K562 (cell line): Measurements from ENCODE around the gene MFSD12. TPM values are rescaled to one million over a fixed set of nuclear protein-coding genes. Genes with fewer than 3 reads are reported as not detected.

ENCODE experiments used
- ATAC-seq: fragments of 200-7000 bp; cut with Tn5 transposase; 3 replicates; pipeline ENCODE4 v1.9.1; 2020; ENCODE audit warnings: moderate library complexity
- BruUV-seq: library from RNA; stranded (reverse); fragments of 400-500 nt; replicated peaks from 2 replicates; lab custom pipeline; 2021; lab: Mats Ljungman, UMichigan
- CTCF ChIA-PET: fragments of 300-600 bp; formaldehyde crosslinking; extraction: SDS; loops from one replicate; lab custom pipeline; 2021; ENCODE audit warnings: low intra/inter-chr PET ratio; lab: Yijun Ruan, JAX
- POLR2A ChIA-PET: fragments of 300-600, 350-650 bp; sonication (Branson Sonifier 250); formaldehyde crosslinking; extraction: SDS; loops from one replicate; lab custom pipeline; 2021; ENCODE audit warnings: antibody characterized with exemption, inconsistent platforms; lab: Yijun Ruan, JAX
- DNase-seq, 4 experiments: peaks; one replicate each; pipeline versions ENCODE4 v3.0.0 to v3.0.0-alpha.2; 2011 to 2018; ENCODE audit warnings: low spot score in 3 of 4, mixed read lengths in 3 of 4; ENCODE audit errors: extremely low read depth in 1 of 4
- FAIRE-seq: peaks from 2 replicates; lab custom pipeline; 2011; peaks lifted over from hg19 to GRCh38; lab: Jason Lieb, UNC
- H2AFZ ChIP-seq: 2 replicates; pipeline ENCODE4 v1.6.0; 2011; ENCODE audit warnings: low read depth, low read length, control low read depth, inconsistent platforms
- H3K27ac ChIP-seq: fragments of 200-600 bp; 3 replicates; pipeline ENCODE4 v1.8.0; 2011; ENCODE audit warnings: low read depth, mild to moderate bottlenecking, control low read depth, inconsistent platforms, low read length, moderate library complexity, mixed read lengths; ENCODE audit errors: extremely low read depth
- H3K27me3 ChIP-seq, 2 experiments: fragments of 300-600 bp in 1 of 2; 2 replicates in 1 of 2; 3 replicates in 1 of 2; pipeline versions ENCODE4 v1.6.0 to v1.8.0; 2011; ENCODE audit warnings: inconsistent platforms in 2 of 2, low read length in 2 of 2, mild to moderate bottlenecking in 1 of 2, mixed read lengths in 1 of 2, moderate library complexity in 1 of 2; ENCODE audit not compliant: control insufficient read depth in 2 of 2, insufficient read depth in 2 of 2
- H3K36me3 ChIP-seq: fragments of 300-600 bp; 3 replicates; pipeline ENCODE4 v1.8.0; 2011; ENCODE audit warnings: mild to moderate bottlenecking, low read length, inconsistent platforms; ENCODE audit not compliant: control insufficient read depth, insufficient read depth
- H3K4me1 ChIP-seq, 2 experiments: fragments of 200-600 bp in 1 of 2; replicated peaks in 1 of 2; 2 replicates in 1 of 2; 3 replicates in 1 of 2; pipeline versions ENCODE4 v1.5.1 to v1.8.0; 2011; ENCODE audit warnings: inconsistent platforms in 2 of 2, low read length in 2 of 2, mild to moderate bottlenecking in 1 of 2, mixed read lengths in 1 of 2, moderate library complexity in 1 of 2; ENCODE audit not compliant: control insufficient read depth in 2 of 2, insufficient read depth in 2 of 2
- H3K4me2 ChIP-seq: 2 replicates; pipeline ENCODE4 v1.6.1; 2011; ENCODE audit warnings: low read length, control low read depth, inconsistent platforms, mixed read lengths; ENCODE audit not compliant: insufficient read depth
- H3K4me3 ChIP-seq: fragments of 200-600 bp; sonication (generic), shearing (Covaris generic); 2 replicates; pipeline ENCODE4 v1.5.1; 2016; ENCODE audit warnings: control low read depth, inconsistent platforms
- H3K79me2 ChIP-seq: fragments of 200-600 bp; 3 replicates; pipeline ENCODE4 v1.8.0; 2011; ENCODE audit warnings: low read length, inconsistent platforms; ENCODE audit not compliant: control insufficient read depth, insufficient read depth
- H3K9ac ChIP-seq, 2 experiments: 2 replicates each; pipeline versions ENCODE4 v1.6.0 to v1.6.1; 2011; ENCODE audit warnings: low read depth in 2 of 2, low read length in 2 of 2, control low read depth in 1 of 2, inconsistent platforms in 1 of 2, mild to moderate bottlenecking in 1 of 2, mixed read lengths in 1 of 2; ENCODE audit not compliant: insufficient read depth in 1 of 2
- H3K9me1 ChIP-seq: one replicate; pipeline ENCODE4 v1.6.0; 2011; ENCODE audit warnings: inconsistent platforms, mild to moderate bottlenecking, low read length, moderate library complexity; ENCODE audit not compliant: control insufficient read depth, insufficient read depth
- H3K9me3 ChIP-seq: replicated peaks from 2 replicates; pipeline ENCODE4 v1.5.1; 2011; ENCODE audit warnings: low read depth, low read length, inconsistent platforms; ENCODE audit not compliant: control insufficient read depth, insufficient read depth
- H4K20me1 ChIP-seq: replicated peaks from 2 replicates; pipeline ENCODE4 v1.6.1; 2011; ENCODE audit warnings: low read length, inconsistent platforms, mixed read lengths; ENCODE audit not compliant: control insufficient read depth, insufficient read depth
- EGR1 ChIP-seq: fragments of 450-650 bp; conservative IDR thresholded peaks from 2 replicates; pipeline ENCODE4 v1.6.1; 2017; ENCODE audit warnings: mild to moderate bottlenecking
- GABPA ChIP-seq: fragments of 200-800 bp; sonication (Bioruptor generic); conservative IDR thresholded peaks from 2 replicates; pipeline ENCODE4 v1.6.1; 2016; ENCODE audit warnings: low read depth, missing genetic modification characterization, missing compliant biosample characterization
- NFIC ChIP-seq: fragments of 450-650 bp; IDR thresholded peaks from 2 replicates; pipeline ENCODE4 v1.6.1; 2017; ENCODE audit warnings: mild to moderate bottlenecking, inconsistent platforms
- NFYB ChIP-seq: IDR thresholded peaks from 2 replicates; pipeline ENCODE4 v1.6.1; 2011; ENCODE audit warnings: mild to moderate bottlenecking, moderate library complexity; ENCODE audit not compliant: insufficient read length; ENCODE audit errors: extremely low read depth
- NONO ChIP-seq, 2 experiments: fragments of 200-400 bp in 1 of 2; fragments of 450-650 bp in 1 of 2; formaldehyde crosslinking in 1 of 2; IDR thresholded peaks; 2 replicates each; pipeline ENCODE4 v1.6.1; 2017; ENCODE audit warnings: low read depth in 2 of 2, mild to moderate bottlenecking in 2 of 2, moderate library complexity in 2 of 2, low read length in 1 of 2
- POLR2G ChIP-seq: fragments of 200-400 bp; formaldehyde crosslinking; IDR thresholded peaks from 2 replicates; pipeline ENCODE4 v1.6.1; 2017; ENCODE audit warnings: low read depth, mild to moderate bottlenecking, antibody characterized with exemption, low read length, moderate library complexity
- PRMT5 ChIP-seq: sonication (generic); formaldehyde crosslinking; IDR thresholded peaks from 2 replicates; pipeline ENCODE4 v1.5.0; 2020; ENCODE audit warnings: missing genetic modification reagents
- PRPF4 ChIP-seq: fragments of 200-400 bp; formaldehyde crosslinking; IDR thresholded peaks from one replicate; pipeline ENCODE4 v1.6.1; 2017; ENCODE audit warnings: low read length, low read depth, mild to moderate bottlenecking; ENCODE audit not compliant: insufficient read depth, poor library complexity, severe bottlenecking
- RBM22 ChIP-seq: fragments of 200-400 bp; formaldehyde crosslinking; IDR thresholded peaks from 2 replicates; pipeline ENCODE4 v1.6.1; 2018; ENCODE audit warnings: low read length, low read depth; ENCODE audit not compliant: poor library complexity, severe bottlenecking
- TCF15 ChIP-seq: fragments of 250-450 bp; sonication (Bioruptor Pico); IDR thresholded peaks from 2 replicates; pipeline ENCODE4 v1.8.0; 2022; ENCODE audit warnings: moderate library complexity, mild to moderate bottlenecking, inconsistent platforms
- ZBTB11 ChIP-seq, 3 experiments: fragments of 200-800 bp in 1 of 3; fragments of 250-450 bp in 1 of 3; fragments of 450-650 bp in 1 of 3; sonication (Bioruptor Pico) in 1 of 3; sonication (Bioruptor generic) in 1 of 3; formaldehyde crosslinking in 1 of 3; IDR thresholded peaks; 2 replicates each; pipeline versions ENCODE4 v1.6.1 to v1.8.0; 2016 to 2022; ENCODE audit warnings: mild to moderate bottlenecking in 2 of 3, missing genetic modification characterization in 2 of 3, missing compliant biosample characterization in 1 of 3, moderate library complexity in 1 of 3
- ZBTB33 ChIP-seq: sonication (generic); formaldehyde crosslinking; IDR thresholded peaks from 2 replicates; pipeline ENCODE4 v1.8.1; 2023; ENCODE audit warnings: mild to moderate bottlenecking, missing genetic modification reagents
- WGBS: fragments of 100-300 bp; shearing (Covaris generic); methylation state at CpG from one replicate; pipeline ENCODE4 v1.1.6; 2016; ENCODE audit warnings: low coverage, mixed read lengths; ENCODE audit not compliant: insufficient coverage; ENCODE audit errors: missing lambda C conversion rate; 5-methylcytosine and 5-hydroxymethylcytosine counted together
- in situ Hi-C: fragments of 300-500 bp; cut with MboI; formaldehyde crosslinking; loops from 4 replicates; pipeline ENCODE4 v1.15.0; 2018; ENCODE audit warnings: inconsistent platforms, mixed read lengths
- intact Hi-C: fragments of 100-400 bp; cut with micrococcal nuclease; formaldehyde crosslinking; loops from 2 replicates; pipeline ENCODE4 v1.14.2; 2022
- polyA plus RNA-seq, 8 experiments: library from polyadenylated mRNA; depleted of rRNA in 4 of 8; stranded (reverse) in 5 of 8; unstranded in 3 of 8; fragments of >200 nt; fragmentation: Nextera tagmentation in 2 of 8; fragmentation: Illumina TruSeq in 1 of 8; extraction: Ambion mirVana in 2 of 8; extraction: Trizol in 1 of 8; gene quantifications; 2 replicates each; pipeline versions ENCODE4 v1.2.1 to v1.2.3, GENCODE V29; 2011 to 2014; ENCODE audit warnings: inconsistent platforms in 1 of 8, missing spikeins in 1 of 8
- total RNA-seq, 7 experiments: library from RNA; depleted of rRNA in 6 of 7; stranded (reverse); fragments of >200 nt in 6 of 7; fragmentation: Illumina TruSeq in 2 of 7; extraction: Trizol in 2 of 7; gene quantifications; 2 replicates each; pipeline versions ENCODE4 v1.2.1 to v1.2.3, GENCODE V29; 2011 to 2021; ENCODE audit warnings: low replicate concordance in 1 of 7
- TF ChIP-seq, protein P1 (sequence below), 3 experiments: IDR thresholded peaks in 2 of 3; conservative IDR thresholded peaks in 1 of 3; 2 replicates each; pipeline ENCODE4 v1.5.1; 2011 to 2012; ENCODE audit warnings: low read length in 3 of 3, mild to moderate bottlenecking in 3 of 3, control low read depth in 2 of 3, improper control_type of control experiment in 1 of 3, inconsistent platforms in 1 of 3, low read depth in 1 of 3, mixed read lengths in 1 of 3, moderate library complexity in 1 of 3; ENCODE audit not compliant: insufficient read depth in 2 of 3

MFSD12 gene
- total and polyA plus RNA-seq, 9 of the 15 experiments (the other 6 are each of a cell fraction or from before 2014, with no cell fraction given): 0.69 to 112 (median 31.8) TPM

DNA sequence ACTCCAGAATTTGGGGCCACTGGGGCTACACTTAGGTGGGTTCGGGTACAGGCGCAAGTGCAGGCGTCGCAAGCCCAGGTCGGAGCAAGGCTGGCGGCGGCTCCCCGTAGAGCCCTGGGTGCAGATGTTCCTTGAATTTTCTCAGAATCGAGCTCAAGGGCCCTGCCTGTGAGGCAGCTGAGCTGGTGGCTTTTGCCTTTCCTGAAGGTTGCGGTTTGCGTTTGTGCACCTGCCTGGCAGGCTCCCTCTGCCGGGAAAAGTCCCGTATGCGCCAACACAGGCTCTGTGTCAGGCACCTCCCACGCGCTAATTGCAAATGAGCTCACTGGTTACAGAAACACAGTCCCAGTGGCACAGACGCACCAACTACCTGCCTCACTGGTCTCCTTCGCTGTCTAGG lies 62.8 kb downstream of the MFSD12 start:
- DNase-seq: no peak
- POLR2A ChIA-PET: interaction anchor here (0.6 to 0.9 kb wide), 4 partner anchors 10 to 121 kb away, joined by 3 read pairs; partner anchors contain the start of gene SMIM24
- in situ Hi-C loops: no loop called here
- TF ChIP-seq NONO (IDR thresholded peaks at IDR 0.05; ENCODE audit: low read depth in 2 of 2, low read length in 1 of 2) (no peak), ZBTB11 (CRISPR knock-in tag; IDR thresholded peaks at IDR 0.05) (no peak), EGR1 (0 out of 2 replicates have a peak, but pooled peaks have one; percentile 24), POLR2G (no peak), NFYB (no peak), PRMT5 (no peak), PRPF4 (no peak), GABPA (tag) (no peak), ZBTB33 (CRISPR knock-in tag) (peak; percentile 93), RBM22 (no peak), TCF15 (CRISPR knock-in tag) (no peak), NFIC (no peak)
- TF ChIP-seq, protein P1, sequence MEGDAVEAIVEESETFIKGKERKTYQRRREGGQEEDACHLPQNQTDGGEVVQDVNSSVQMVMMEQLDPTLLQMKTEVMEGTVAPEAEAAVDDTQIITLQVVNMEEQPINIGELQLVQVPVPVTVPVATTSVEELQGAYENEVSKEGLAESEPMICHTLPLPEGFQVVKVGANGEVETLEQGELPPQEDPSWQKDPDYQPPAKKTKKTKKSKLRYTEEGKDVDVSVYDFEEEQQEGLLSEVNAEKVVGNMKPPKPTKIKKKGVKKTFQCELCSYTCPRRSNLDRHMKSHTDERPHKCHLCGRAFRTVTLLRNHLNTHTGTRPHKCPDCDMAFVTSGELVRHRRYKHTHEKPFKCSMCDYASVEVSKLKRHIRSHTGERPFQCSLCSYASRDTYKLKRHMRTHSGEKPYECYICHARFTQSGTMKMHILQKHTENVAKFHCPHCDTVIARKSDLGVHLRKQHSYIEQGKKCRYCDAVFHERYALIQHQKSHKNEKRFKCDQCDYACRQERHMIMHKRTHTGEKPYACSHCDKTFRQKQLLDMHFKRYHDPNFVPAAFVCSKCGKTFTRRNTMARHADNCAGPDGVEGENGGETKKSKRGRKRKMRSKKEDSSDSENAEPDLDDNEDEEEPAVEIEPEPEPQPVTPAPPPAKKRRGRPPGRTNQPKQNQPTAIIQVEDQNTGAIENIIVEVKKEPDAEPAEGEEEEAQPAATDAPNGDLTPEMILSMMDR (IDR thresholded peaks at IDR 0.05 in 2 of 3, conservative IDR thresholded peaks at IDR 0.05 in 1 of 3; ENCODE audit: insufficient read depth in 2 of 3, low read depth in 1 of 3, low read length in 3 of 3): 0 out of 6 replicates have a peak, but pooled peaks of 1 of the 3 experiments have one; percentile 4

More for the DNA sequence above, 62.8 kb downstream of the MFSD12 start:
- H3K9me1 ChIP-seq: no peaks in the 10 kb centered on the region
- intact Hi-C loops: no loop called here
- peak overlapping the region in 1 of 2 experiments; percentile 14; a peak in 1 of 4 replicates for H3K9ac ChIP-seq
- H4K20me1 ChIP-seq: no peaks in the 10 kb centered on the region
- H3K27ac ChIP-seq: no peak overlapping the region
- H3K4me1 ChIP-seq: peaks cover 2 to 36% of the 10 kb centered on the region in 2 experiments; a peak in 4 of 5 replicates
- H3K9me3 ChIP-seq: no peaks in the 10 kb centered on the region
- no peak overlapping the region for H3K4me2 ChIP-seq
- WGBS: 95% methylated on average over 14 of the region's 18 CpGs
- no peak overlapping the region for H2AFZ ChIP-seq
- H3K4me3 ChIP-seq: no peak overlapping the region
- H3K79me2 ChIP-seq: peaks cover 28% of the 10 kb centered on the region
- H3K36me3 ChIP-seq: peaks cover 79% of the 10 kb centered on the region
- CTCF ChIA-PET: no interaction called here
- FAIRE-seq (no peak), ATAC-seq (no peak)
- BruUV-seq: no TSS peak
- H3K27me3 ChIP-seq: no peaks in the 10 kb centered on the region
